ENCODE data around the gene MCUR1. TPM values are rescaled to one million over a fixed set of nuclear protein-coding genes. Genes with fewer than 3 reads are reported as not detected.

Gene MCUR1
- total and polyA plus RNA-seq, 2 of the 13 experiments (the other 11 are each of a cell fraction or from before 2014, with no cell fraction given), result 8.0 to 29.6 TPM

DNA sequence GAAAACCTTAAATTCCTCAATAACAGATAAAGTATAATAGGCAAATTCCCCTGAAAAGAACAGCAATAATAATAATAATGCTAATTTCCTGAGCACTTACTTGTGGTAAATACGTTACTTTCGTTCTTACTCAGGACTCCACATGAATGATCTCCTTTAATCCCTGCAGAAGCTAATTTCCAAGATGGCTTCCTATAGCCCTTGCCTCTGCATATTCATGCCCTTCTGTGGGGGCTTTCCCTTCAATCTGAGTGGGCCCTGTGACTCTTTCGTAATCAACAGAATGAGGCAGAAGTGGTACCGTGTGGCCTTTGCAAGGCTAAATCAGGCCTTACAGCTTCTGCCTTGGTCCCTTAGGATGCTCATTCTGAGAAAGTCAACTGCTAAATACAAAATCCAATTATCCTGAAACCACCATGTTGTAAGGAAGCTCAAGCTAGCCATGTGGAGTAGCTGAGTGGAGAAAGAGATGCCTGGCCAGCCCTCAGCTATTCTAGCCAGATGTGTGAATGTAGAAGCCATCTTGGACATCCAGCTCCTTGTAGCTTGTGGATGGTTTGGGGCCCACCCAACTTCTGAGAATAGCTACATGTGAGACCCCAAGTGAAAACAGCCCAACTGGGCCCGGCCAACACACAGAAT lies 50.5 kb downstream of the MCUR1 start:
- WGBS (ENCODE audit: low lambda C conversion rate), result 54% methylated on average over 5 of the region's 5 CpGs
- H3K4me2 ChIP-seq (ENCODE audit: low read depth, low read length), result no peak overlapping the region
- H3K27me3 ChIP-seq (ENCODE audit: control insufficient read depth in 1 of 2, insufficient read depth in 2 of 2, low read length in 2 of 2), result peaks cover 0 to 4% of the 10 kb centered on the region in 2 experiments; a peak in 1 of 5 replicates
- no peak overlapping the region for H3K4me3 ChIP-seq (replicated peaks in 1 of 3; ENCODE audit: insufficient read depth in 1 of 3, low read depth in 2 of 3, low read length in 3 of 3)
- DNase-seq (ENCODE audit: low spot score) (no peak), FAIRE-seq (no peak), ATAC-seq (no peak)
- H3K9me3 ChIP-seq (ENCODE audit: low read length), result no peaks in the 10 kb centered on the region
- TF ChIP-seq CEBPB (IDR thresholded peaks at IDR 0.05; ENCODE audit: borderline replicate concordance, low read depth, low read length), result peak; percentile 47; the same call in 1 of the 2 replicates
- no peak for TF ChIP-seq TMF1 (CRISPR knock-in tag; IDR thresholded peaks at IDR 0.05; ENCODE audit: low read depth)
- ChIA-PET POLR2A (no interaction called here), CTCF (ENCODE audit: low intra/inter-chr PET ratio, low total read pairs) (no interaction called here)
- no peak overlapping the region for H2AFZ ChIP-seq (ENCODE audit: low read length)
- intact Hi-C loops (cut with micrococcal nuclease; ENCODE audit: unreplicated experiment), result no loop called here
- BruUV-seq (replicated peaks), result no TSS peak
- H3K4me1 ChIP-seq (ENCODE audit: insufficient read depth, low read length), result 0 out of 2 replicates have a peak, but pooled peaks cover 7% of the 10 kb centered on the region
- no peaks in the 10 kb centered on the region for H3K36me3 ChIP-seq (replicated peaks in 1 of 2; ENCODE audit: control insufficient read depth in 1 of 2, insufficient read depth in 2 of 2, low read length in 2 of 2)
- no peak overlapping the region for H3K27ac ChIP-seq (ENCODE audit: extremely low read length, insufficient read depth, low read length)
- in situ Hi-C loops (cut with HindIII; ENCODE audit: extremely low pct_ligation_motif_present, low pct_unique_long_range_greater_than_20kb), result no loop called here
- no peaks in the 10 kb centered on the region for H4K20me1 ChIP-seq (ENCODE audit: insufficient read depth, low read length)
- no peak overlapping the region for H3K9ac ChIP-seq (ENCODE audit: insufficient read depth, low read depth, low read length)
- H3K79me2 ChIP-seq (ENCODE audit: insufficient read depth, low read length), result no peaks in the 10 kb centered on the region

DNA sequence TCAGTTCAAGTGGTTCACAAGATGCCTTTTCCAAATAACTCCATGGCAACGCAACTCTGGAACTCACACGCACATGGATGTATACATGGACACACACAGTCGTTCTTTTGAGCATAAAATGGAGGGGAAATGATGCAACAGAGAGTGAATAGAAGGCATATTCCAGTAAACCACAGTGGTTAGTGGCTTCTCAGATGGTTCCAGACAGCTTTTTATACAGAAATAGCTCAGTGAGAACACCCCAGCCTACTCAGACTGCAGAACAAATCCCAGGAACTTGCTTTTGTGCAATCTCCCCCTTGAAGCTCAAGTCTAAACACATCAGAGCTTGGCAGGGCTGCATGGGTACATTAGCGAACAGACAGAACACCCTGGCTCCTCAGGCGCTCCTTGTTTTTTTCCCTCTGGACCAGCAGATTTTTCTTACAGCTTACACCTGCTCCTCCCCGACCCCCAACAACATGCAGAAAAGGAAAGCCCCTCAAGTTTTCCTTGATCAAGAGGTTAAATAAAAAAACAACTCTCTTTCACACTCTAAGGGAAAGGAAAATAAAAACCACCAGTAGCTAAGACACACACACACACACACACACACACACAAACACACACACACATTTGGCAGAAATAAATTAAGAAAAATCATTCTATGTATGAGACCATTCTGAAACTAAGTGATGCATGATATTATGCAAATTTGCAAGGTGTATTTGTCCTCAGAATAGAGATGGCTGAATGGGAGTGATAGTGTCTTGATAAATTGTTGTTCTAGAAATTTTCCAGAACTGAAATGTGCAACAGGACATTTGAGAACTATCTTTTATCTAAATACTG lies 51.5 kb downstream of the MCUR1 start:
- 35% methylated on average over 6 of the region's 6 CpGs for WGBS (ENCODE audit: low lambda C conversion rate)
- H4K20me1 ChIP-seq (ENCODE audit: insufficient read depth, low read length), result no peaks in the 10 kb centered on the region
- no peak overlapping the region for H3K4me3 ChIP-seq (replicated peaks in 1 of 3; ENCODE audit: insufficient read depth in 1 of 3, low read depth in 2 of 3, low read length in 3 of 3)
- POLR2A ChIA-PET, result no interaction called here
- FAIRE-seq (no peak), DNase-seq (ENCODE audit: low spot score) (no peak), ATAC-seq (no peak)
- CTCF ChIA-PET (ENCODE audit: low intra/inter-chr PET ratio, low total read pairs), result no interaction called here
- no peaks in the 10 kb centered on the region for H3K79me2 ChIP-seq (ENCODE audit: insufficient read depth, low read length)
- TF ChIP-seq SMAD9 (CRISPR knock-in tag; IDR thresholded peaks at IDR 0.05) (no peak), HNRNPK (IDR thresholded peaks at IDR 0.05; ENCODE audit: low read depth, low read length, poor library complexity, severe bottlenecking) (no peak), ATF4 (CRISPR knock-in tag; IDR thresholded peaks at IDR 0.05) (0 out of 4 replicates have a peak, but pooled peaks of 1 of the 2 experiments have one; percentile 44), EED (CRISPR knock-in tag; IDR thresholded peaks at IDR 0.05) (no peak), SOX6 (IDR thresholded peaks at IDR 0.05) (no peak), SOX6 (CRISPR knock-in tag; IDR thresholded peaks at IDR 0.05) (no peak), CBFB (CRISPR knock-in tag; IDR thresholded peaks at IDR 0.05) (no peak)
- H3K9ac ChIP-seq (ENCODE audit: insufficient read depth, low read depth, low read length), result no peak overlapping the region
- H3K4me1 ChIP-seq (ENCODE audit: insufficient read depth, low read length), result 0 out of 2 replicates have a peak, but pooled peaks cover 7% of the 10 kb centered on the region
- in situ Hi-C loops (cut with HindIII; ENCODE audit: extremely low pct_ligation_motif_present, low pct_unique_long_range_greater_than_20kb) (no loop called here), intact Hi-C loops (cut with micrococcal nuclease; ENCODE audit: unreplicated experiment) (no loop called here)
- H3K36me3 ChIP-seq (replicated peaks in 1 of 2; ENCODE audit: control insufficient read depth in 1 of 2, insufficient read depth in 2 of 2, low read length in 2 of 2), result no peaks in the 10 kb centered on the region
- no peak overlapping the region for H3K27ac ChIP-seq (ENCODE audit: extremely low read length, insufficient read depth, low read length)
- peaks cover 1 to 4% of the 10 kb centered on the region in 2 experiments; a peak in 1 of 5 replicates for H3K27me3 ChIP-seq (ENCODE audit: control insufficient read depth in 1 of 2, insufficient read depth in 2 of 2, low read length in 2 of 2)
- no peak overlapping the region for H2AFZ ChIP-seq (ENCODE audit: low read length)
- BruUV-seq (replicated peaks), result no TSS peak
- H3K9me3 ChIP-seq (ENCODE audit: low read length), result no peaks in the 10 kb centered on the region
- H3K4me2 ChIP-seq (ENCODE audit: low read depth, low read length), result no peak overlapping the region

Measured in HepG2 (cell line).